Coronary artery (tissue), 2 donors: Measurements from ENCODE around the gene NEBL.

Experiments used
- DNase-seq: peaks from one replicate; pipeline ENCODE4 v3.0.0-alpha.2; 2017; ENCODE audit warnings: low spot score
- H3K27ac ChIP-seq, 2 donors: fragments of 200-600 bp; sonication (generic); one replicate each; pipeline ENCODE4 v1.5.1; 2016 to 2019
- H3K4me3 ChIP-seq: fragments of 200-600 bp; sonication (generic); 2 replicates; pipeline ENCODE4 v1.5.1; 2016; ENCODE audit warnings: mild to moderate bottlenecking, moderate library complexity
- CTCF ChIP-seq: fragments of 200-600 bp; sonication (generic); IDR thresholded peaks from one replicate; pipeline ENCODE4 v1.5.1; 2019; ENCODE audit warnings: antibody characterized with exemption

NEBL gene

GRCh38 chr10:20737107-20737506 is 160.0 kb downstream of the NEBL start:
- no peak for TF ChIP-seq CTCF
- H3K4me3 ChIP-seq = no peak overlapping the region
- H3K27ac ChIP-seq = no peak overlapping the region
- DNase-seq = no peak
